HCT116 (cell line): Measurements from ENCODE around the gene EN2. TPM values are rescaled to one million over a fixed set of nuclear protein-coding genes. Genes with fewer than 3 reads are reported as not detected.

Experiments used
- ATAC-seq: fragments of 200-7000 bp; cut with Tn5 transposase; 2 replicates; pipeline ENCODE4 v1.9.1; 2020; ENCODE audit warnings: mild to moderate bottlenecking, moderate library complexity
- BruUV-seq: library from RNA; stranded (reverse); fragments of 400-500 nt; replicated peaks from 2 replicates; lab custom pipeline; 2021; lab: Mats Ljungman, UMichigan
- CTCF ChIA-PET: fragments of 300-600 bp; sonication (Branson Sonifier 250); formaldehyde crosslinking; loops from one replicate; lab custom pipeline; 2021; ENCODE audit warnings: antibody characterized with exemption; lab: Charles Lee
- POLR2A ChIA-PET: fragments of 300-600, 350-600 bp; sonication (Branson Sonifier 250); formaldehyde crosslinking; loops from one replicate; lab custom pipeline; 2021; ENCODE audit warnings: antibody characterized with exemption; lab: Charles Lee
- RAD21 ChIA-PET, 2 experiments: fragments of 300-600 bp; sonication (Branson Sonifier 250); formaldehyde crosslinking; loops; one replicate each; lab custom pipeline; 2023; ENCODE audit warnings: low total read pairs in 2 of 2; ENCODE audit not compliant: uncharacterized antibody in 2 of 2, unreplicated experiment in 2 of 2, low non-redundant PET in 1 of 2; lab: Charles Lee
- DNase-seq: peaks from one replicate; pipeline ENCODE4 v3.0.0-alpha.2; 2010; ENCODE audit warnings: low read depth, low spot score
- H2AFZ ChIP-seq: fragments of 200-600 bp; shearing (Covaris generic), sonication (generic); 2 replicates; pipeline ENCODE4 v1.6.1; 2017; ENCODE audit warnings: low read depth, mixed run types, mixed read lengths, antibody characterized with exemption, low read length; ENCODE audit not compliant: poor library complexity, severe bottlenecking
- H3K27ac ChIP-seq: 2 replicates; pipeline ENCODE4 v1.5.1; 2012; ENCODE audit warnings: low read depth, low read length
- H3K27me3 ChIP-seq: fragments of 200-600 bp; sonication (generic); 2 replicates; pipeline ENCODE4 v1.6.1; 2016; ENCODE audit warnings: mixed run types, low read length, mixed read lengths; ENCODE audit not compliant: insufficient read depth
- H3K36me3 ChIP-seq, 2 experiments: fragments of 200-500 bp in 1 of 2; fragments of 200-600 bp in 1 of 2; sonication (Bioruptor generic) in 1 of 2; sonication (generic) in 1 of 2; 2 replicates each; pipeline versions ENCODE4 v1.5.1 to v1.6.1; 2014 to 2016; ENCODE audit warnings: low read length in 2 of 2, inconsistent platforms in 1 of 2, mixed read lengths in 1 of 2, mixed run types in 1 of 2; ENCODE audit not compliant: insufficient read depth in 2 of 2, control insufficient read depth in 1 of 2
- H3K4me1 ChIP-seq, 2 experiments: fragments of 200-600 bp in 1 of 2; sonication (generic) in 1 of 2; 2 replicates each; pipeline versions ENCODE4 v1.5.1 to v1.6.1; 2012 to 2017; ENCODE audit warnings: low read length in 2 of 2, inconsistent platforms in 1 of 2, mild to moderate bottlenecking in 1 of 2, mixed read lengths in 1 of 2, mixed run types in 1 of 2, moderate library complexity in 1 of 2; ENCODE audit not compliant: insufficient read depth in 2 of 2, control insufficient read depth in 1 of 2
- H3K4me2 ChIP-seq: fragments of 200-600 bp; sonication (generic); 2 replicates; pipeline ENCODE4 v1.6.1; 2017; ENCODE audit warnings: mixed run types, low read length, mixed read lengths
- H3K4me3 ChIP-seq, 2 experiments: fragments of 200-600 bp in 1 of 2; sonication (generic) in 1 of 2; replicated peaks in 1 of 2; 2 replicates each; pipeline ENCODE4 v1.5.1; 2011 to 2016; ENCODE audit warnings: low read length in 2 of 2, control low read depth in 1 of 2, low read depth in 1 of 2, mild to moderate bottlenecking in 1 of 2, mixed read lengths in 1 of 2, mixed run types in 1 of 2
- H3K79me2 ChIP-seq: fragments of 200-600 bp; sonication (generic); 2 replicates; pipeline ENCODE4 v1.6.1; 2017; ENCODE audit warnings: mild to moderate bottlenecking, mixed run types, low read length, moderate library complexity, mixed read lengths; ENCODE audit not compliant: insufficient read depth
- H3K9ac ChIP-seq: fragments of 200-600 bp; sonication (generic); 2 replicates; pipeline ENCODE4 v1.6.1; 2016; ENCODE audit warnings: low read length, mixed read lengths
- H3K9me2 ChIP-seq: fragments of 200-600 bp; sonication (generic), shearing (Covaris generic); 2 replicates; pipeline ENCODE4 v1.6.1; 2017; ENCODE audit warnings: mixed run types, mild to moderate bottlenecking, moderate library complexity; ENCODE audit not compliant: insufficient read depth
- H3K9me3 ChIP-seq, 2 experiments: fragments of 200-500 bp in 1 of 2; fragments of 200-600 bp in 1 of 2; sonication (Bioruptor generic) in 1 of 2; sonication (generic) in 1 of 2; 2 replicates each; pipeline ENCODE4 v1.6.1; 2014 to 2017; ENCODE audit warnings: low read length in 2 of 2, mixed read lengths in 2 of 2, inconsistent platforms in 1 of 2, low read depth in 1 of 2, mild to moderate bottlenecking in 1 of 2, mixed run types in 1 of 2, moderate library complexity in 1 of 2; ENCODE audit not compliant: control insufficient read depth in 1 of 2, insufficient read depth in 1 of 2
- H4K20me1 ChIP-seq: fragments of 200-600 bp; sonication (generic), shearing (Covaris generic); 2 replicates; pipeline ENCODE4 v1.6.1; 2017; ENCODE audit warnings: mixed run types, mild to moderate bottlenecking, moderate library complexity; ENCODE audit not compliant: insufficient read depth
- ATF3 ChIP-seq: IDR thresholded peaks from 2 replicates; pipeline ENCODE4 v1.6.1; 2012
- ELF1 ChIP-seq: IDR thresholded peaks from 2 replicates; pipeline ENCODE4 v1.6.1; 2012; ENCODE audit warnings: low read depth, borderline replicate concordance
- REST ChIP-seq: IDR thresholded peaks from 2 replicates; pipeline ENCODE4 v1.6.1; 2012; ENCODE audit warnings: low read depth
- intact Hi-C: fragments of 100-400 bp; cut with micrococcal nuclease; formaldehyde crosslinking; loops from 2 replicates; pipeline ENCODE4 v1.10.0; 2022
- total RNA-seq: library from RNA; stranded (reverse); gene quantifications from one replicate; pipeline ENCODE4 v1.2.1, GENCODE V29; 2021; ENCODE audit not compliant: unreplicated experiment

EN2 gene
- total RNA-seq, 1 experiment from 2014 or later: 0.32 TPM

- RAD21 ChIA-PET: no interaction called here
- no TSS peak for BruUV-seq
- CTCF ChIA-PET: no interaction called here
- intact Hi-C loops: no loop called here
- Histone ChIP-seq H3K79me2 (no peaks in the 10 kb centered on the region), H3K9ac (no peak overlapping the region), H3K9me2 (no peaks in the 10 kb centered on the region), H3K9me3 (no peaks in the 10 kb centered on the region), H4K20me1 (no peaks in the 10 kb centered on the region), H3K4me1 (no peaks in the 10 kb centered on the region), H3K27ac (no peak overlapping the region), H2AFZ (no peak overlapping the region), H3K36me3 (no peaks in the 10 kb centered on the region), H3K4me3 (no peak overlapping the region), H3K27me3 (0 out of 2 replicates have a peak, but pooled peaks cover 8% of the 10 kb centered on the region), H3K4me2 (no peak overlapping the region)
- DNase-seq (no peak), ATAC-seq (no peak)
- no peak for TF ChIP-seq ELF1
- POLR2A ChIA-PET: no interaction called here
Measured at GRCh38 chr7:155493744-155494538, 36.0 kb downstream of the EN2 start.

GRCh38 chr7:155494551-155494950 lies 36.6 kb downstream of the EN2 start:
- H3K79me2 ChIP-seq: no peaks in the 10 kb centered on the region
- no peaks in the 10 kb centered on the region for H3K9me2 ChIP-seq
- no peaks in the 10 kb centered on the region for H3K9me3 ChIP-seq
- no peaks in the 10 kb centered on the region for H4K20me1 ChIP-seq
- intact Hi-C loops: no loop called here
- H2AFZ ChIP-seq: no peak overlapping the region
- H3K4me2 ChIP-seq: no peak overlapping the region
- POLR2A ChIA-PET: no interaction called here
- no TSS peak for BruUV-seq
- CTCF ChIA-PET: no interaction called here
- RAD21 ChIA-PET: no interaction called here
- DNase-seq: no peak
- no peak overlapping the region for H3K4me3 ChIP-seq
- peaks cover 11% of the 10 kb centered on the region; the same call in 1 of the 2 replicates for H3K27me3 ChIP-seq
- TF ChIP-seq REST: no peak
- no peak for TF ChIP-seq ATF3
- H3K9ac ChIP-seq: no peak overlapping the region
- no peaks in the 10 kb centered on the region for H3K36me3 ChIP-seq
- H3K27ac ChIP-seq: no peak overlapping the region
- ATAC-seq: no peak
- no peaks in the 10 kb centered on the region for H3K4me1 ChIP-seq
